ENCODE data around the gene YTHDF2. TPM values are rescaled to one million over a fixed set of nuclear protein-coding genes. Genes with fewer than 3 reads are reported as not detected.
A peak's percentile ranks its signal among the peaks of the same experiment; 100 is the strongest.
"Not testable (repeated sequence)": the region's sequence is repeated elsewhere in the genome, so short reads cannot be mapped to it uniquely, and the experiment has no call there.

The YTHDF2 gene
- total RNA-seq, 1 donor from 2014 or later = 150 TPM

DNA sequence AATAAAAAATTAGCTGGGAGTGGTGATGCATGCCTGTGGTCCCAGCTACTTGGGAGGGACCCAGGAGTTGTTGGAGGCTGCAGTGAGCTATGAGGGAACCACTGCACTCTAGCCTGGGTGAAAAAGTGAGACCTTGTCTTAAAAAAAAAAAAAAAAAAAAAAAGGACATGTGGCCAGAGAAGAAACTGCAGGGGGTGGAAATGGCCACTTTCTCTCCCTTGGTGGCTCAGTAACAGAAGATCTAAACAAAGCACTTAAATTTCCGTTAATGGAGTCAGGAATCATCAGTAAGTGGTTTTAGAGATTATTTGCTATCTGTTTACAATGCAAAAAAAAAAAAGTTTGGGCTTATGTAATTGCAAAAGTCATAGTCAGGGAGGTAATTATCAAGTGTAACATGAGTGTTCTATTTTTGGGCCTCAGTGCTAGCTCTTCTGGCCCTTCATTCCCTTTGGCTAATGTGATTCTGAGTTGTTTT, 55.9 kb downstream of the YTHDF2 start:
- H3K9me3 Mint-ChIP-seq = no peaks in the 10 kb centered on the region
- H3K27me3 Mint-ChIP-seq (ENCODE audit: low read depth) = no peaks in the 10 kb centered on the region
- H3K36me3 Mint-ChIP-seq (ENCODE audit: low read depth) = no peaks in the 10 kb centered on the region
- no peaks in the 10 kb centered on the region for H3K4me1 Mint-ChIP-seq
- DNase-seq (ENCODE audit: low read depth, low spot score) = no peak
- no peak overlapping the region for H3K4me3 Mint-ChIP-seq
- H3K27ac Mint-ChIP-seq (ENCODE audit: unreplicated experiment) = no peak overlapping the region
- TF ChIP-seq, protein P1, sequence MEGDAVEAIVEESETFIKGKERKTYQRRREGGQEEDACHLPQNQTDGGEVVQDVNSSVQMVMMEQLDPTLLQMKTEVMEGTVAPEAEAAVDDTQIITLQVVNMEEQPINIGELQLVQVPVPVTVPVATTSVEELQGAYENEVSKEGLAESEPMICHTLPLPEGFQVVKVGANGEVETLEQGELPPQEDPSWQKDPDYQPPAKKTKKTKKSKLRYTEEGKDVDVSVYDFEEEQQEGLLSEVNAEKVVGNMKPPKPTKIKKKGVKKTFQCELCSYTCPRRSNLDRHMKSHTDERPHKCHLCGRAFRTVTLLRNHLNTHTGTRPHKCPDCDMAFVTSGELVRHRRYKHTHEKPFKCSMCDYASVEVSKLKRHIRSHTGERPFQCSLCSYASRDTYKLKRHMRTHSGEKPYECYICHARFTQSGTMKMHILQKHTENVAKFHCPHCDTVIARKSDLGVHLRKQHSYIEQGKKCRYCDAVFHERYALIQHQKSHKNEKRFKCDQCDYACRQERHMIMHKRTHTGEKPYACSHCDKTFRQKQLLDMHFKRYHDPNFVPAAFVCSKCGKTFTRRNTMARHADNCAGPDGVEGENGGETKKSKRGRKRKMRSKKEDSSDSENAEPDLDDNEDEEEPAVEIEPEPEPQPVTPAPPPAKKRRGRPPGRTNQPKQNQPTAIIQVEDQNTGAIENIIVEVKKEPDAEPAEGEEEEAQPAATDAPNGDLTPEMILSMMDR (conservative IDR thresholded peaks at IDR 0.05) = peak; percentile 50

DNA sequence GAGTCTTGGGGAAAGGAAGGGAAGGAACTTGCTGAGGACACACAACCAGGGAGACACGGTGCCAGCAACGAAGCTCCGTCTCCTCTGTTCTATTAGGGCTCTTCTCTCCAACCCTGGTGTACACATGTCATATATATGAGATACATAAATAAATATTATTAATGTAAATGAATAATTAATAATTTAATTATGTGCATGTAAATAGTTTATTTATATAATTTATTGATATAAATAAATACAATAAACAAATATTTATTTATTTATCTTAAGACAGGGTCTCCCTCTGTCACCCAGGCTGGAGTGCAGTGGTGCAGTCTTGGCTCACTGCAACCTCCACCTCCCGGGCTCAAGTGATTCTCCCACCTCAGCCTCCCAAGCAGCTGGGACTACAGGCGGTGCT, 57.8 kb downstream of the YTHDF2 start:
- not testable (repeated sequence) for H3K9me3 Mint-ChIP-seq; H3K27ac Mint-ChIP-seq (ENCODE audit: unreplicated experiment); H3K36me3 Mint-ChIP-seq (ENCODE audit: low read depth); DNase-seq (ENCODE audit: low read depth, low spot score); H3K4me3 Mint-ChIP-seq; H3K27me3 Mint-ChIP-seq (ENCODE audit: low read depth); H3K4me1 Mint-ChIP-seq

DNA sequence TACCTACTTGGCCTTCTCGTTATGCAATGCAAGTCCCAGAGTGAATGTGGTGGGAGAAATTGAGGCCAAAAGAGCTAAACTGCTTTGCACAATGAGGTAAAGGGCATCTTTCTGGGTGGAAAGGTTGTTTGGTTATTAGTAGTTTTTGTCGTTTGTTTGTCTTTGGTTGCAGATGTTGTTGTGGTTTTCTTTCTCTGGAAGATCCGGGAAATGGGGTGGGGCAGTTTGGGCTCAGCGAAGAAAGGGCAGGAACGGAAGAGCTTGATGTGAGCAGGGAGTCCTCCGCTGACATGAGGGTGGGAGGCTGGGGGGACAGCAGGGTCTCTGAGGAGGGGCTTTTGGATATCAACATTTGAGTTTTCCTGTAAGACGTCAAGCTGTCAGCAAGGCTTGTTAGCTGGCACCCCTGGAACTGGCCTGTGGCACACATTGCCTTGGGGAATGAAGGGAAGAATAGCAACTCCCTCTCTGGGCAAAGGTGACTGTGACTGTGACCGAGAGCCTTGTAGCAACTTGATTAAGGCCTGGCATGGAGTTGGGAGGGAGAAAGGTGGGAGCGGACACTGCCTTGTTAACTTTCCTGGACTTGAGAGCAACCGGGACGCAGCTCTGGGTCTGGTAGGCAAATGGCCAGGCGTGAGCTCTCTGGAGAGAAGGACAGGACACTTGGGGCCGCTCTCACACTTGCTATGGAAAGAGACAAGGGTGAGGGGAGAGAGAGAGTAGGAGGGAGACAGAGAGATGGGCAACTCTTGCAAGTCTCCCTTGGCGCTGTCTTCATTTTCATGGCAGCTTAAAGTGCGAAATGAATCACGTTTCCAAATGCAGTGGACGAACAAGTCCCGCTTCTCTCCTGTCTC, 59.8 kb downstream of the YTHDF2 start:
- Mint-ChIP-seq H3K4me3 (no peak overlapping the region), H3K27me3 (ENCODE audit: low read depth) (no peaks in the 10 kb centered on the region), H3K36me3 (ENCODE audit: low read depth) (no peaks in the 10 kb centered on the region), H3K27ac (ENCODE audit: unreplicated experiment) (no peak overlapping the region), H3K4me1 (peaks cover 2% of the 10 kb centered on the region), H3K9me3 (no peaks in the 10 kb centered on the region)
- DNase-seq (ENCODE audit: low read depth, low spot score) = no peak
- TF ChIP-seq, protein P1 (conservative IDR thresholded peaks at IDR 0.05) = no peak

DNA sequence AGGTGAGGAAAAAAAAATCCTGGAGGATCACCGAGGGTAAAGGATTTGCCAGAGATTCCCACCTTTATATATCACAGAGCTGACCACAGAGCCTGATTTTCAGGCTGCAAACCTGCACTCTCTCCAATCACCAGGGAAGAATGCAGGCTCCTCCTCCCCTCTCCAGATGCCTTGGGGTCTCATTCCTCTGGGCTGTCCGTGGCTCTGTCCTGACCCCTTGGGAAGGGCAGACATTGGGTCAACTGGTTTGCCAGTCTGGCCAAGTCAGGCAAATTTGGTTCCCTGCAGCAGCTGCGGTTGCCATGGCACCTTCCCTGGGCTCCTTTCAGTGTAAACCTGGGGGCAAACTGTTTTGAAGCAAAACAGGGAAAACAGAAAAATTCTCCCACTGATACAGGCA, 63.6 kb downstream of the YTHDF2 start:
- no peak overlapping the region for H3K27ac Mint-ChIP-seq (ENCODE audit: unreplicated experiment)
- TF ChIP-seq, protein P1 (conservative IDR thresholded peaks at IDR 0.05) = no peak
- H3K27me3 Mint-ChIP-seq (ENCODE audit: low read depth) = peaks cover 2% of the 10 kb centered on the region
- H3K4me1 Mint-ChIP-seq = peaks cover 25% of the 10 kb centered on the region
- H3K9me3 Mint-ChIP-seq = no peaks in the 10 kb centered on the region
- H3K4me3 Mint-ChIP-seq = no peak overlapping the region
- H3K36me3 Mint-ChIP-seq (ENCODE audit: low read depth) = no peaks in the 10 kb centered on the region
- no peak for DNase-seq (ENCODE audit: low read depth, low spot score)

DNA sequence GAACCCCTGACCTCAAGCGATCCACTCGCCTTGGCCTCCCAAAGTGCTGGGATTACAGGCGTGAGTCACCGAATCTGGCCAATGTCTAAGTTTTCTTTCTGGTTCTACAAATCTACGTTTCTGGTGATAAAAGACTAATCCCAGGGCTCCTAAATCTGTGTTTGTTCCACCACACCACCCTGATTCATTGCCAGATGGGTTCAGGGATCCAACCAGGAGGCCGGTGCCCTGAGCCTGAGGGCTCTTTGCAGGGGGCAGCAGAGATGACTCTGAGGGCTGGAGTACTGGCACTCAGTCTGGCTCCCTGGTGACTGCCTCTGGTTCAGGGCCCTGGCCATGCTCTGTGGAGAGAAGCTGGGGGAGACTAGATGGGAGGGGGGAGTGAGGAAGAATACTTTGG, 64.7 kb downstream of the YTHDF2 start:
- TF ChIP-seq, protein P1 (conservative IDR thresholded peaks at IDR 0.05) = no peak
- H3K4me1 Mint-ChIP-seq = peaks cover 26% of the 10 kb centered on the region
- no peaks in the 10 kb centered on the region for H3K9me3 Mint-ChIP-seq
- DNase-seq (ENCODE audit: low read depth, low spot score) = no peak
- H3K27me3 Mint-ChIP-seq (ENCODE audit: low read depth) = peaks cover 4% of the 10 kb centered on the region
- H3K27ac Mint-ChIP-seq (ENCODE audit: unreplicated experiment) = no peak overlapping the region
- H3K36me3 Mint-ChIP-seq (ENCODE audit: low read depth) = no peaks in the 10 kb centered on the region
- no peak overlapping the region for H3K4me3 Mint-ChIP-seq

DNA sequence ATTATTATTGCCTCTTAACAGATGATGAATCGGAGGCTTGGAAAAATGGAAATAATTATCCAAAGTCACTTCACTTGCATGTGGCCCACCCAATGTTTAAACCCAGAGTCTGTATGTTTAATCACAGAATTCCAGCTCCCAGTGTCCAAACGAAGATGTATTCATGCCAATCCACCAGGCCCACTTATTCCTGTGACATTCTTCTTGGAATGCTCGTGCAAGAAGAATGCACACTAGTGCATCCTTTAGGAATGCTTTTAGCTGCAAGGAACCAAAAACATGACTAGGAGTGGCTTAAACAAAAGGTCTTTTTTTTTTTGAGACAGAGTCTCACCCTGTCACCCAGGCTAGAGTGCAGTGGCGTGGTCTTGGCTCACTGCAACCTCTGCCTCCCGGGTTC, 66.3 kb downstream of the YTHDF2 start:
- peaks cover 7% of the 10 kb centered on the region for H3K27me3 Mint-ChIP-seq (ENCODE audit: low read depth)
- H3K9me3 Mint-ChIP-seq = no peaks in the 10 kb centered on the region
- no peak overlapping the region for H3K27ac Mint-ChIP-seq (ENCODE audit: unreplicated experiment)
- no peaks in the 10 kb centered on the region for H3K36me3 Mint-ChIP-seq (ENCODE audit: low read depth)
- no peak overlapping the region for H3K4me3 Mint-ChIP-seq
- TF ChIP-seq, protein P1 (conservative IDR thresholded peaks at IDR 0.05) = no peak
- peaks cover 26% of the 10 kb centered on the region for H3K4me1 Mint-ChIP-seq
- DNase-seq (ENCODE audit: low read depth, low spot score) = no peak

All from neural crest cell (in vitro differentiated cells).